ENCODE measurements around the gene SCG5. TPM values are rescaled to one million over a fixed set of nuclear protein-coding genes. Genes with fewer than 3 reads are reported as not detected.

The SCG5 gene
- total and polyA plus RNA-seq, 2 donors (not counting 3 experiments of a cell fraction or from before 2014, with no cell fraction given), result 3.3 to 3.9 TPM

DNA sequence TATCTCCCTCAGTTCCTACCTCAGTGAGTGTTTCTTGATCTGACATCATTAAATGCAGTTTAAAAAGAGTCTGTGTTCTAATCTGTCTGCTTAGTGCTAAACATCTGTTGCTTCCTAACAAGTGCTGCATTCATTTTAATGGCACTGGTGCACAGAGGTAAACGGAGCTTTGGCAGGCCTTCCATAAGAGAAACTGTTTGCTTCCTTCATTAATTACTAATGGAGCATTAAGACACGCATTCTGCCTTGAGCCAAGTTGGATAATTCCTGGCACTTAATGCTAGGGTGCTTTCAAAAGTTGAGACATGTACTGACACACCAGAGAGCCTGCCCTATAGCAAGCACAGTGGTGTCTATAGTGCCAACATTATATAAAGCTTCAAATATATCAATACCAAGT, 34.7 kb downstream of the SCG5 start:
- no peak overlapping the region for H3K27ac ChIP-seq (ENCODE audit: insufficient read depth, low read depth, low read length)
- H3K36me3 ChIP-seq (ENCODE audit: control insufficient read depth in 2 of 2, extremely low read depth in 1 of 2, insufficient read depth in 2 of 2, low read length in 2 of 2), result no peaks in the 10 kb centered on the region
- no peak for FAIRE-seq
- POLR2A ChIA-PET, result no interaction called here
- H3K4me3 ChIP-seq (replicated peaks in 1 of 3; ENCODE audit: insufficient read depth in 1 of 3, low read depth in 1 of 3, low read length in 3 of 3), result no peak overlapping the region
- H3K4me1 ChIP-seq (ENCODE audit: control insufficient read depth, extremely low read depth, insufficient read depth, low read length), result no peaks in the 10 kb centered on the region
- intact Hi-C loops (cut with micrococcal nuclease) (loop anchor here (10.0 kb wide), 1 partner anchor 59 kb away; no protein-coding TSS in a partner anchor), dilution Hi-C loops (cut with MboI; ENCODE audit: extremely low pct_ligation_motif_present, low sequenced_read_pairs) (loop anchor here (25.0 kb wide), 1 partner anchor 311 kb away; no protein-coding TSS in a partner anchor)
- H3K9me1 ChIP-seq (replicated peaks; ENCODE audit: control insufficient read depth, extremely low read depth, insufficient read depth, low read length), result no peaks in the 10 kb centered on the region
- H3K4me2 ChIP-seq (ENCODE audit: insufficient read depth, low read length), result no peak overlapping the region
- DNase-seq (ENCODE audit: low read depth, low spot score), result no peak
- TF ChIP-seq, protein P1, sequence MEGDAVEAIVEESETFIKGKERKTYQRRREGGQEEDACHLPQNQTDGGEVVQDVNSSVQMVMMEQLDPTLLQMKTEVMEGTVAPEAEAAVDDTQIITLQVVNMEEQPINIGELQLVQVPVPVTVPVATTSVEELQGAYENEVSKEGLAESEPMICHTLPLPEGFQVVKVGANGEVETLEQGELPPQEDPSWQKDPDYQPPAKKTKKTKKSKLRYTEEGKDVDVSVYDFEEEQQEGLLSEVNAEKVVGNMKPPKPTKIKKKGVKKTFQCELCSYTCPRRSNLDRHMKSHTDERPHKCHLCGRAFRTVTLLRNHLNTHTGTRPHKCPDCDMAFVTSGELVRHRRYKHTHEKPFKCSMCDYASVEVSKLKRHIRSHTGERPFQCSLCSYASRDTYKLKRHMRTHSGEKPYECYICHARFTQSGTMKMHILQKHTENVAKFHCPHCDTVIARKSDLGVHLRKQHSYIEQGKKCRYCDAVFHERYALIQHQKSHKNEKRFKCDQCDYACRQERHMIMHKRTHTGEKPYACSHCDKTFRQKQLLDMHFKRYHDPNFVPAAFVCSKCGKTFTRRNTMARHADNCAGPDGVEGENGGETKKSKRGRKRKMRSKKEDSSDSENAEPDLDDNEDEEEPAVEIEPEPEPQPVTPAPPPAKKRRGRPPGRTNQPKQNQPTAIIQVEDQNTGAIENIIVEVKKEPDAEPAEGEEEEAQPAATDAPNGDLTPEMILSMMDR (IDR thresholded peaks at IDR 0.05; ENCODE audit: extremely low read depth in 1 of 2, insufficient read depth in 1 of 2, low read depth in 1 of 2, low read length in 2 of 2), result no peak
- TF ChIP-seq, protein P2, sequence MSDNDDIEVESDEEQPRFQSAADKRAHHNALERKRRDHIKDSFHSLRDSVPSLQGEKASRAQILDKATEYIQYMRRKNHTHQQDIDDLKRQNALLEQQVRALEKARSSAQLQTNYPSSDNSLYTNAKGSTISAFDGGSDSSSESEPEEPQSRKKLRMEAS (IDR thresholded peaks at IDR 0.05; ENCODE audit: insufficient read depth, insufficient read length), result no peak
- TF ChIP-seq FOS (IDR thresholded peaks at IDR 0.05; ENCODE audit: borderline replicate concordance, insufficient read depth, low read length), result no peak
- no peak overlapping the region for H2AFZ ChIP-seq (ENCODE audit: low read depth, low read length)
- no peaks in the 10 kb centered on the region for H3K27me3 ChIP-seq (ENCODE audit: control insufficient read depth in 2 of 2, insufficient read depth in 2 of 2, low read length in 2 of 2)
- BruUV-seq (replicated peaks), result no TSS peak
- no peak overlapping the region for H3K9ac ChIP-seq (replicated peaks; ENCODE audit: extremely low read depth, insufficient read depth, low read length)
- CTCF ChIA-PET, result interaction anchor here (1.8 kb wide), 1 partner anchor 13 kb away, joined by 7 read pairs; no protein-coding TSS in a partner anchor
- H4K20me1 ChIP-seq (replicated peaks; ENCODE audit: control insufficient read depth, extremely low read depth, insufficient read depth, low read length), result no peaks in the 10 kb centered on the region
- H3K9me3 ChIP-seq (replicated peaks; ENCODE audit: control insufficient read depth, insufficient read depth, low read length), result no peaks in the 10 kb centered on the region
- no peaks in the 10 kb centered on the region for H3K79me2 ChIP-seq (ENCODE audit: control insufficient read depth, insufficient read depth, low read length)

- intact Hi-C loops (cut with micrococcal nuclease), result loop anchor here (10.0 kb wide), 1 partner anchor 58 kb away; no protein-coding TSS in a partner anchor
- BruUV-seq (replicated peaks), result no TSS peak
- no peak overlapping the region for H3K9ac ChIP-seq (replicated peaks; ENCODE audit: extremely low read depth, insufficient read depth, low read length)
- no peak for FAIRE-seq
- no peak overlapping the region for H3K27ac ChIP-seq (ENCODE audit: insufficient read depth, low read depth, low read length)
- no peak overlapping the region for H3K4me2 ChIP-seq (ENCODE audit: insufficient read depth, low read length)
- no peaks in the 10 kb centered on the region for H3K4me1 ChIP-seq (ENCODE audit: control insufficient read depth, extremely low read depth, insufficient read depth, low read length)
- TF ChIP-seq EZH2 (IDR thresholded peaks at IDR 0.05; ENCODE audit: borderline replicate concordance, low read depth, low read length, severe bottlenecking), result no peak
- no peak for TF ChIP-seq POLR2AphosphoS5 (IDR thresholded peaks at IDR 0.05; ENCODE audit: insufficient read depth, low read depth, low read length)
- TF ChIP-seq GATA2 (IDR thresholded peaks at IDR 0.05; ENCODE audit: insufficient read depth, insufficient read length, low read depth, low read length), result no peak
- TF ChIP-seq JUN (IDR thresholded peaks at IDR 0.05; ENCODE audit: borderline replicate concordance, insufficient read depth, insufficient read length, low read depth), result no peak
- TF ChIP-seq FOS (IDR thresholded peaks at IDR 0.05; ENCODE audit: borderline replicate concordance, insufficient read depth, low read length), result no peak
- no peak for TF ChIP-seq MYC (IDR thresholded peaks at IDR 0.05; ENCODE audit: low read depth, low read length)
- TF ChIP-seq, protein P1 (IDR thresholded peaks at IDR 0.05; ENCODE audit: extremely low read depth in 1 of 2, insufficient read depth in 1 of 2, low read depth in 1 of 2, low read length in 2 of 2), result no peak
- TF ChIP-seq, protein P2 (IDR thresholded peaks at IDR 0.05; ENCODE audit: insufficient read depth, insufficient read length), result no peak
- TF ChIP-seq POLR2A (IDR thresholded peaks at IDR 0.05; ENCODE audit: low read depth, low read length), result no peak
- H3K79me2 ChIP-seq (ENCODE audit: control insufficient read depth, insufficient read depth, low read length), result no peaks in the 10 kb centered on the region
- no peaks in the 10 kb centered on the region for H4K20me1 ChIP-seq (replicated peaks; ENCODE audit: control insufficient read depth, extremely low read depth, insufficient read depth, low read length)
- H3K9me3 ChIP-seq (replicated peaks; ENCODE audit: control insufficient read depth, insufficient read depth, low read length), result no peaks in the 10 kb centered on the region
- no peaks in the 10 kb centered on the region for H3K9me1 ChIP-seq (replicated peaks; ENCODE audit: control insufficient read depth, extremely low read depth, insufficient read depth, low read length)
- no peak for DNase-seq (ENCODE audit: low read depth, low spot score)
- ChIA-PET CTCF (interaction anchor here (1.1 to 1.2 kb wide), 3 partner anchors 14 to 25 kb away, joined by 3 read pairs; no protein-coding TSS in a partner anchor), POLR2A (no interaction called here)
- no peak overlapping the region for H2AFZ ChIP-seq (ENCODE audit: low read depth, low read length)
- dilution Hi-C loops (cut with MboI; ENCODE audit: extremely low pct_ligation_motif_present, low sequenced_read_pairs), result loop anchor here (25.0 kb wide), 1 partner anchor 310 kb away; no protein-coding TSS in a partner anchor
- no peaks in the 10 kb centered on the region for H3K36me3 ChIP-seq (ENCODE audit: control insufficient read depth in 2 of 2, extremely low read depth in 1 of 2, insufficient read depth in 2 of 2, low read length in 2 of 2)
- no peak overlapping the region for H3K4me3 ChIP-seq (replicated peaks in 1 of 3; ENCODE audit: insufficient read depth in 1 of 3, low read depth in 1 of 3, low read length in 3 of 3)
- no peaks in the 10 kb centered on the region for H3K27me3 ChIP-seq (ENCODE audit: control insufficient read depth in 2 of 2, insufficient read depth in 2 of 2, low read length in 2 of 2)
Observed at GRCh38 chr15:32677238-32677750, 35.8 kb downstream of the SCG5 start.
